GM18502 (cell line): ENCODE measurements around the gene ZDHHC14.
"Not testable (repeated sequence)": the region's sequence is repeated elsewhere in the genome, so short reads cannot be mapped to it uniquely, and the experiment has no call there.

Experiments
- ATAC-seq: cut with Tn5 transposase; IDR thresholded peaks from one replicate; pipeline ENCODE4 v1.9.1; 2021; ENCODE audit warnings: mild to moderate bottlenecking; ENCODE audit not compliant: unreplicated experiment, poor library complexity

ZDHHC14 gene

DNA sequence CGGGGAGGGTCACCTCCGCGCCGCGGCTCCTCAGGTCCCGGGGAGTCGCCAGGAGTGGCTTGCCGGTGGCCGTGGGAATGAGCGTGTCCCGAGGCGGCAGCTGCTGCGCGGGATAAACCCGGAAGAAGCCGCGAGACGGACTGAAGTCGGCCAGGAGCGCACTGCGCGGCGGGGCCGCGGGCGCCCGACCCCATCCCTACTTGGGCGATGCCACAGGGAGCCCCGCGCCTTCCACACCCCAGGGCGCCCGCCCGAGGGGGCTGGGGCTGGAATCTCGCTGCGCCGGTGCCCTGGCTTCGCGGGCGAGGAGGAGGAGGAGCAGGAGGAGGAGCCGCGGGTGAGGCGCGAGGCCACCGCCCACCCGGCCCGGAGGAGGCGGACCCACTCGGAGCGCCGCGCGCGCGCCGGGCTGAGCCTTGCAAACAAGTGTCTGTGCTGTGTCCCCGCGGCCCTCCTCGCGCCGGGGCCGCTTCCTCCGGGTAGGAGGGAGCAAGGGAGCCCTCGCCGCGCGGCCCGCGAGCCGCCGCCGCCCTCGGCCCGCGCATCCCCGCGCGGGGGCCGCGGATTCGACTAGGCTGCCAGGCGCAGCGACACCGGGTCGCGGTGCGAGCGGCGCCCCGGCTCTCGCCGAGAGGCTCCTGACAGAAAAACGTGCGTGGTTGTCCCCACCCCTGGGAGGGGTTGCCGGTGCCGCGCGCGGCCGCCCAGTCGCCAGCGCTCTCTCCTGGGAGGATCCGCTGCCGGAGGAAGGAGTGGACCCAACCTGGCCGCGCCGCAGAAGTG is at the start of gene ZDHHC14:
TSS of gene ZDHHC14 (plus strand) at position 412 of the 783 bp plus-strand sequence.
- peak; percentile 81 for ATAC-seq

DNA sequence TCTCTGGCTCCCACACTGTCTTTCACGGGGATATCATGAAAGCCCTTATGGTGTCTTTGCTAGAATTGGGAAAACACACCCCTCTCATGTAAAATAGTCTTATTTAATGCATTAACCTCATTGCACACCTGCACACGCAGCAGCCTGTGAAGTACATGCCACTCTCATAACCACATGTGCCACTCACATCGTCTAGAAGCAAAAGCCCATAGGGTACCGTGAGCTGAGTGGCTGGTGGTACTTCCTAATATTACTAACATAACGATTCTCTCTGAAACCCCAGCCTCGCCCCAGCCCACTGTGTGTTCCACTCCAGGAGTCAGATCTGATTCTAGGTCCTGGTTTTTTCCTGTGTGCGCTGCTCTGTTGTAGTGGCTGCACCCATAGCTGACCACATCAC is 48.2 kb upstream of the ZDHHC14 start:
- ATAC-seq: no peak

DNA sequence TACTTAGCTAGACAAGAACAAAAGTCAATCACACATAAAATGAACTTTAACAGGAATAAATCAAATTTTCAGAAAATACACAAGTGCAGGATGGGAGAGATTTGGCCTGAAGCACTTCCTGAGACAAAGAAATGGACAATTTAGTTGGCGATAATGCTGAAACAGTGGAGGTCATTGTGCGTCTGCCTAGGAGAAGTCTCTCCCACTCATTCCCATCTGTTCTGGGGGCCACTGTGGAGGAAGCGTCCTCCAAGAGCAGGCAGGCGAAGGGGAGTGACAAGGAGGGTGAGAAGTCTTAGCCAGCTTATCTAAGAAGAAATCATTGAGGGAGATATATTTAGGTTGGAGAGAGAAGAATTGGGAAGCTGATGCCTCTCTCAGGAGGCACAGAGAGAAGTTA is 47.5 kb upstream of the ZDHHC14 start:
- no peak for ATAC-seq

DNA sequence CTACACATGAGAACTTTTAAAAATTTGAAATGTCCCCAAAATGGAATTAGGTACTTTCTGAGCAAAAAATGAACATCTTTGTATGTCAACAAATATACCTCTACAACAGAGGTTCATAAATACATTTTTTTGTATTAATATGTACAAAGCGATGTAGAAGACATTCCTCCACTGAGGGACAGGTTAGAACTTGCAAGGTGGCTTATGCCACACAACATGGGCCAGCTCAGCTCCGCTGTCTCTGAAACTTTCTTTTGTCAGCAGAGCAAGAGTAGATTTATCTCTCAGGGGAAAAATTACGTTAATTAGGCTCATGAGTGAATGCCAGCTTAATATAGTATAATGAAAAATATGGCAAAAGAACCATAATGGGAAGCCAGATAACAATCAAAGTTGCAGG is 47.0 kb upstream of the ZDHHC14 start:
- ATAC-seq: no peak

DNA sequence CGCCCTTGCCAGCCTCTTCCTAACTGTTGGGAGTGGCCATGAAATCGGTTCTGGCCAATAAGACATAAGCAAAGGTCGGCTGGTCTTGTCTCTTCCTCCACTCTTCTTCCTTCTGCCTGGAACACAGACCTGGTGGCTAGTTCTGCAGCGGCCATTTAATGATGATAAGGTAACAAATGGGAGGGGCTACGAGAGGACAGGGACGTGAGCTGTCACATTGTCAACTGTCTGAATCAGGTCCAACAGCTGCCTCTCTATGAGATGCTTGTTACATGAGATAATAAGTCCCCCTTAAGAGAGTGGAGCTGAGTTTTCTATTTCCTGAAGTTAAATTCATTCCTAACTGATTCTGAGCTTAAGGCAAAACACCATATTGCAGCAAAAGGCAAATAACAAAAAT is 45.2 kb upstream of the ZDHHC14 start:
- no peak for ATAC-seq

DNA sequence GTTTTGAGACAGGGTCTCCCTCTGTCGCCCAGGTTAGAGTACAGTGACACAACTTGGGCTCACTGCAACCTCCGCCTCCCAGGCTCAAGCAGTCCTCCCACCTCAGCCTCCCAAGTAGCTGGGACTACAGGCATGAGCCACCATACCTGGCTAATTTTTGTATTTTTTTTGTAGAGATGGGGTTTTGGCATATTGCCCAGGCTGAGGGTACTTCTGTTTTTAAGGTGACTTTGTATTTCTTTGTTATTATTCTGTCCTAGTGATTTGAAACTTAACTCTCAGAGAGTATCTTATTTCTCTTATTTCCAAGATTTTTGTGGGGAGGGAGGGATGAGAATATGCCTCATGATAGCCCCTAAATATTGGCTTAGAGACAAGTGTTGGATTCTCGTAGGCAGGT is 43.7 kb upstream of the ZDHHC14 start:
- ATAC-seq: not testable (repeated sequence)

DNA sequence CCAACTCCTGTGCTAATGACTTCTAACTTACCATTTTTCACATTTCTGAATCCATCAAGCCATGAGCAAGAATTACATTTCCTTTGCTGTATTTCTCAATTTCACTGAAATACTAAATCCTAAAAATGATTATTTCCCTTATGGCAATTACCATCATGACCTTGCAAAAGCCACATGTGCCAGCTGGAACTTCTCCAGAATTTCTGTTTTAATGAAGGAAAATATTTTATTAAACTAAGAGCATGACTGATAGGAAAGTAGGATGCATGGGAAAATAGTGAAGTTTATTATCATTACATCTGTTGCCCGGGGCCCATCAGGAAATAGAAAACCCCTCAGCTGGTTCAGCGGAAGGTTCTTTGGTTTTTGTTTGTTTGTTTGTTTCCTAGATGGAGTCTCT is 43.2 kb upstream of the ZDHHC14 start:
- no peak for ATAC-seq

DNA sequence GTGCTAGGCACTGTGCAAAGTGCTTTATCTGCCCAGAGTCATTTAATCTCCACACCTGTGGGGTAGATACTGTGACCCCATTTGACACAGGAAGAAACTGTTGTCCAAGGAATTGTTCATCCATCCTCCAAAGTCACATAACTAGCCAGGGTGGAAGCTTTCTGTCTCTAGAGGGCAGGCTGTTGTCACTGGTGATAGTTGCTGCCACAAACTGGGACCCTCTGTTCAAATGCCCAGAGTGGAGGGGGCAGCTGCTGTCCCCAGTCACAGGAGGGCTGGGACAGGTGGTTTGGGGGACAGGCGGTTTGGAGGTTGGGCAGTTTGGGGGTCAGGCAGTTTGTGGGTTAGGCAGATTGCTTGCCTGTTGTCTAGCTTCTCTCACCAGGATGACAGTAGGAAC is 41.6 kb upstream of the ZDHHC14 start:
- no peak for ATAC-seq

DNA sequence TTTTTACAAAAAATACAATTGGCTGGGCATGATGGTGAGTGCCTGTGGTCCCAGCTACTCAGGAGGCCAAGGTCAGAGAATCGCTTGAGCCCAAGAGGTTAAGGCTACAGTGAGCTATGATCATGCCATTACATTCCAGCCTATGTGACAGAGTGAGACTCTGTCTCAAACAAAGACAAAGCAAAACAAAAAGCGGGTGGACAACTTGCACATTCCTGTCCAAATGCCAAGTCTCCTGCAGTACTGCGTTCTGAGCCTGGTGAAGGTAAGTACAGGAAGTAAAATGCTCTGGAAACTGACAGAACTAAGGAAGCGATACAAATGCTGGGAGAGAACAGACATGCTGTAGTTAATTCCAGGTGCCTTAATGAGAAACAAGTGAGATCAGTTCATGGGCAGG is 37.3 kb upstream of the ZDHHC14 start:
- ATAC-seq: no peak

DNA sequence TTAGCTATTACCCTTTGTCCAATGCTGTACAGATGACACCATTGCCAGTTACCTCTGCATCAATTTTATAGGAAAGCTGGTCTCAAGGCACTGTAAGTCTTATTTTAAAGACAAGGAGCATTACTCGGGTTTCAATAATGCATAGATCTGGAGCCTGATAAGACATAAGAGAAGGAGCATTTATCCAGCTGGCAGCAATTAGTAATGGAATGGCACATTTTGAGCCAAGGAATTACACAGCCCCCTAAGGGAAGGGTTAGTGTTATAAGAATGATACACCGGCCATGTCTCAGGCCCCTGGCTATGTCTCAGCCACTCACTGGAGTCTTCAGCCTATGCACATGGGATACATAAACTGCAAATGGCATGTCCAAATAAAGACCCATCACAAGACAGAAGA is 34.6 kb upstream of the ZDHHC14 start:
- no peak for ATAC-seq

DNA sequence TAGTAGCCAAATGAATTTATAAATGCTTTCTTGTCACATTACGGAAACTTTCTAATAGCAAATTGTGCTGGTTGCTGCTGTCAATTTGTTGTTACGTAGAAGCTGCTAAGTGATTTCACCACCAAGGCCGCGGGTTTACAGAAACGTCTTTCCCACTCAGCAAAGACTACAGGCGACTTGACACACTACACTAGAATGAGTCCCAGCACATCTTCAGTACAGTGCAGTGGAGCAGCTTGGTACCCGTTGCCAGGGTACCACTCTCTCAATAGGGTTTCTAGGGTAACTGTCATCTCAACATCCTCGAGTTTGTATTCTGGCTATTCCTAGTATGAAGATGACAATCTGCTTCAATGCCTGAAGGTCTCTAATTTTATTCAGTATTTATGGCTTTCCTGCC is 22.7 kb upstream of the ZDHHC14 start:
- no peak for ATAC-seq

DNA sequence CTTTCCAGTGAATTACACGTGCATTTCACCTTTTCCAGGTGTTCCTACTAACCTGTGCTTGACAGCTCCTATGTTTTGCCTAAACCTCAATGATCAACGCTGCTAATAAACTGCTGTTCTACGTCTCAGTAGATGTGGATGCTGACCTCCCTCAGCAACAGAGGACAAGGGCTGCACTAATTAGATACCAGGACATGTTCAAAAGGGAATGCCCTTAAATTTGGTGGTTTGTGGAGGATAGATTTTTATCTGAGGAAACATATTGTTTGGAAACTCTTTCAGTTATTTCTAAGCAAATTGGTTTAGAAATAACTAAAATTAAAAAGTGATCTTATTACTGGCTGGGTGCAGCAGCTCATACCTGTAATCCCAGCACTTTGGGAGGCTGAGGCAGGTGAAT is 19.1 kb upstream of the ZDHHC14 start:
- ATAC-seq: no peak

DNA sequence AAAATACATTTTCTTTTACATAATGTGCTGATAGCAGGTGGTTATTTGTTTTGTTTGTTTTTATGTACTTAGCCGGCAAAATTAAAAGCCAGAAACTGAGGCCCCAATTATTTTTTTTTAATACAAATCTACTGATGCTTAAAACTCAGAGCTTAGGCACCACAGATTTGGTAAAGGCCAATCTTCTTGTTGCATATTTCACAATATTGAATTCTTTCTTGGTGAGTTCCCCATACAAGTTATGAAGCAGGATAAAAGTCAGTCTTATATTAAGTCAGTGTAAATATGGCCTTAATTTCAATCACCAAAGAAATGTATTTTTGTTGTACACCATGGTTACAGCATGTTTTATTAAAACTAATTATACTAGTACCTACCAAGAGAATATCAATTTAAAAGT is 16.3 kb upstream of the ZDHHC14 start:
- no peak for ATAC-seq

DNA sequence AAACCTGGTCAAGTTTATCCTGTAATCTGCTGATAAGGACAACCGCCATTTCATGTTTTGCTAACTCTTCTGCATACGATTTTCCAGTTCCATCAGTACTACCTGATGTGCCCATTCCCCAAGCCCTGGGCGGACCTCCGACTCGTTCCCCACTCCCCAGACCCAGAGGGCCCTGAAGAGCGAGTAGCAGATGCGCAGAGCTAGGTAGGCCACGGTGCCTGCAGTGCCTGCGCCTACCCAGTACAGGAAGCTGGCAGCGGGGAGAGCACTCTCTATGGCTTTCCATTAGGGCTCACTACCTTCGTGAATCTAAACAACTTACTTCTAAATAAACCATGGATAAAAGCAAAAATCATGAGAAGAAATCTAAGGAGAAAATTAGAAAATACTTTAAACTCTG is 14.3 kb upstream of the ZDHHC14 start:
- no peak for ATAC-seq

DNA sequence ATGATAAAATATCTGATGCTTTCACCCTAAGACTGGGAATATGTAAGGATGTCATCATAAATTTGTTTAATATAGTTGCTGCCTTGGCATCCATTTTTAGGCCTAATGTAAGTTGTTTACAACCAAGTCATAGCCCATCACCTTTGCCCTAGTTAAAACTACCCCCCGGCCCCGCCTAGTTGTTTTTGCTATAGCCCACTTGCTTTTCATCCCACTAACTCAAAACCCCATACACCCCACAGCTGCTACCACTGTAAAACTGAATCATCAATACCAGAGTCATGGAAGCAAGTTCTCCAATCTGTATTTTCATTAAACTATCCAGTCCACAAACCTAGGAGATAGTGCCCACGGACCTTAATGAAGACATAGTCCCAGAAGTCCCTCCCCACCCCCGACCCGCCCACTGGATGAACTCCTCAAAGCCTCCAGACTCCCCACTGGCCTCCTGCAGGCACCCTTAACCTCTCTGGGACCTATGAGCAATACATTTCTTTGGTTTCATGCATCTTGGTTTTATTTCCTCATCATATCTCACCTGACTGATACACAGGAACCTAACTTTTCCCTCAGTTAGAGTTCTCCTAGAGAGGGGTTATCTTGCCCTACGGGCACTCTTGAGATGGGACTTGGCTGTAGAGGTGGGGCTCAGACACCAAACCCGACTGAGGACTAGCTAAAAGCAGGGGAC is 12.5 kb upstream of the ZDHHC14 start:
- no peak for ATAC-seq

DNA sequence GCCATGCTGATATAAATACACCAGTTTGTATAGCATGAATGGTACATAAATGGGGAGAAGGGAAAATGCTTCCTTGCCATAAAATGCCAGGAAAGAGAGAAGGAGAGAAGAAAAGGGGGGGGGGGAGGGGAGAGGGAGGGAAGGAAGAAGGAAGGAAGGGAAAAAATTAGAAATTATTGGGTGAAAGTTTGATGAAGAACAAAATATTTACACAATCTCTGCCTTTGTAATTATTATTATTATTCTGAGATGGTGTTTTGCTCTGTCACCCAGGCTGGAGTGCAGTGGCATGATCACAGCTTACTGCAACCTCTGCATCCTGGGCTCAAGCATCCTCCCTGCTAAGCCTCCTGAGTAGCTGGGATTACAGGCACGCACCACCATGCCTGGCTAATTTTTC is 10.2 kb upstream of the ZDHHC14 start:
- ATAC-seq: no peak

DNA sequence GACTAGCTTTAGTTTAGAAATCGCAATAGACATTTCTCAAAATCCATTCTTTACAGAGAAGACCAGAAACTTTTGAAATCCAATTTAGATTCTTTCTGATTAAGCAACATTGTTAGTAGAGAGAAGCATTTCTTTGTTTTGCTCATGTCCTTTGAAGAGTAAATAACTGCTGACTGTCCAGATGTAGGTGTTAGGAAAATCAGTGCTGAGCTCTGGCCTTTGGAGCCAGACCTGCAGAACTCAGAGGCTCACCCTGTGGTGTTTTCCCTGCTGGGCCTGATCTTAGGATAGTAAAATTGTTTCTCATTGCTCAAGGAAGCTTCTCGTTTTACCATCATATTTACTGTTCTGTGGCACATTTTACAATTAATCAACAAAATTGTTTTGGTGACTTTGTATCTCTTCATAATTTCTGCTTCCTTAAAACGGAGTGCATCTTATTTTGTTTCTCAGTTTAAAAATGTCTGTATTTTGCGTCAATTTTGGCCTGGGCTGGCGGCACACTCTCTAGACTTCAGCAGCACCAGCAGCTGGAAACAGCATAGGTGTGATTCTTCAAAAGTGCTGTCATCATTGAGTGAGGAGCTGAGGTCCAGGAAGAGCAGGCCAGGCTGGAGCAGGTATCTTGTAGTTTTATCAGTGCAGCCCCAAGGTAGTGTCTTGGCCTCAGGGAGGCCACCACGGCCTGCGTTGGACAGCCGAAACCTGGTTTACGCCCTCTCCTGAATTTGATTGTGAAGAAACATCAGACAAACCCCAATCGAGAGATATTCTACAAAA is 8.3 kb upstream of the ZDHHC14 start:
- ATAC-seq: no peak

DNA sequence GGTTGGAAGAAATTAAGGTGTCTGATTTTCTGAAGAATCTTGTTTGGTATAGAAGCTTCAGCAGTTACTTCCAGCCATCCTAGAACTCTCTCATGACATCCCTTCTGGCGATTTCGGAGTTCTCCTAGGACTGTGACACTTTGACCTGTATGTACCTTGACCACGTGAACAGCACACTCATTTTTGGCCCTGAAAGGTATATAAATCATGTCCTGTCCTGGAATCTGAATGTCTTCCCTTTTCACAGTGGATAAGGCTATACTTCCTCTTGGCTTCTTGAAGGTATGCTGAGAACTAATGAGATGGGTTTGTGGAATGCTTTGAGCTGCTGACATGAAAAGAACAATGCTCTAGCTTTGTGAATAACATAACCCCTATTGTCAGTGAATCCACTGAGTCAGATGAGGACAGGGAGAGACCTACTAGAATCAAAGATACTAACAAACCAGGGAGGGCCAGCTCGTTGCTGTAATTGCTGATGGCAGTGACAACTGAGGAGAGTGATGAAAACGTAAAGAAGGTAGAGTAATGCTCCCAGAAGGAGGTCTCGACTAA is 6.0 kb upstream of the ZDHHC14 start:
- no peak for ATAC-seq

DNA sequence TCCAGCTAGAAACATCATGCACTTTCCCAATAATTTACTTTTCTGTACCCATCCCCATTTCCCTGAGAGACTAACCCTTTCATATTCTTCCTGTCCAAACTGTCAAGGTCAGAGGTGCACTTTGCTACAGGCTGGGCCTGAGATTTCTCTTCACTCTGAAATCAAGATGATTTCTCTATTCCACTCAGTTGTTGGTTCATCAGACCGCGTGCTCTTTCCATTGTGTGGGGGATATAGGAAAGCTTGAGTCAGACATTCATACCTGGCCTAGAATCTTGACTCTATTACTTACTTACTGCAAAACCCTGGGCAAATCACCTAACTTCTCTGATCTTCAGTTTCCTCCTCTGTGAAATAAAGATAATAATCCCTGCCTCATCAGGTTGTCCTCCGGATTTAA is 4.7 kb upstream of the ZDHHC14 start:
- no peak for ATAC-seq

DNA sequence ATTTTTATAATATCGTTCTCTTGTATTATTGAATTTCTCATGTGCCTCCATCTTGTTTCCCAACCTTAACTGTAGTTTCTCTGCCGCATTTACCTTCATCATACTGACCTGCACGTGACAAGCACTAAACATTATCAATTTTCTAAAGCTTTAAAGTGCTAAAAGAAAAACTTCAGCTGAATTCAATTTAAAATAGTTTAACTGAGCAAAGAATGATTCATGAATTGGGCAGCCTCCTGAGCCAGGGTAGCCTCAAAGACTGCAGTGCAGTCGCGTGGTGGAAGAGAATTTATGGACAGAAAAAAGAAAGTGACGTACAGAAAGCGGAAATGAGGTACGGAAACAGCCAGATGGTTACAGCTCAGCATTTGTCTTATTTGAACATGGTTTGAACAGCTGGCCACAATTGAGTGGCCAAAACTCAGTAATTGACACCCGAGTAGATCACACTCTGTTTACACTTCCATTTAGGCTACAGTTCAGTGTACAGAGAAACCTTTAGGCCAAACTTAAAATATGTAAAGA is 4.2 kb upstream of the ZDHHC14 start:
- no peak for ATAC-seq
